GM18502 (cell line): ENCODE data around the gene IFNAR1.

Experiments
- ATAC-seq: cut with Tn5 transposase; IDR thresholded peaks from one replicate; pipeline ENCODE4 v1.9.1; 2021; ENCODE audit warnings: mild to moderate bottlenecking; ENCODE audit not compliant: unreplicated experiment, poor library complexity

IFNAR1 gene

DNA sequence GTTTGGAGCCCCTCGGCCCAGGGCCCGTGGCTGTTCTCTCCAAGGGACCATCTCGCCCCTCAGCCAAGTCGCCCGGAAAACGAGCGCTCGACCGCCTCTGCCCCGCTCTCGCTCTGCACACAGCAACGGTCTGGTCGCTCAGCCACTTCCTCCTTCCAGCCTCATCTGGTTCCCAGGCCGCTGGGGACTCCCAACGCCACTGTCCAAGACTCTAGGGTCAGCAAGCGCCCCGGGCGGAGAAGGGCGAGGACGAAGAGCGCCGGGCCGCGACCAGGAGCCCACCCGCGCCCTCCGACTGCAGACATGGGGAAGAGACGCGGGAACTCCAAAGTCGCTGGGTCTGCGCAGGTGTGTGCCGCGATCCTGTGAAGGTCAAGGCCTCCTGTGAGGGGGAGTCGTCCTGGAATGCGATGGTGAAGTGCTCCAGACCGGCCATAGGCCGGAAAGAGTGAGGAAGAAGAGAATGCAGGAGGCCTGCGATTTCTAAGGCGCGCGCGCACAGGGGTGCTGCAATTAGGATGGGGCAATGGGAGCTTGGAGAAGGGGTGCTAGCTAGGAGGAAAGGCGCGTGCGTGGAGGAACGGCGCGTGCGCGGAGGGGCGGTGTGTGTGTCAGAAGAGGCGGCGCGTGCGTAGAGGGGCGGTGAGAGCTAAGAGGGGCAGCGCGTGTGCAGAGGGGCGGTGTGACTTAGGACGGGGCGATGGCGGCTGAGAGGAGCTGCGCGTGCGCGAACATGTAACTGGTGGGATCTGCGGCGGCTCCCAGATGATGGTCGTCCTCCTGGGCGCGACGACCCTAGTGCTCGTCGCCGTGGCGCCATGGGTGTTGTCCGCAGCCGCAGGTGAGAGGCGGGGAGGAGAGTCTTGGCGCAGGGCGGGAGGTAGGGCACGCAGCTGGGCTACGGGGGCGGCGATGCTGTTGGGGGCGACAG, at the start of gene IFNAR1:
IFNAR1 (plus strand) TSS at position 680 of the 931 bp plus-strand sequence; CDS start at position 766, 86 bp downstream.
- ATAC-seq = peak; percentile 83

DNA sequence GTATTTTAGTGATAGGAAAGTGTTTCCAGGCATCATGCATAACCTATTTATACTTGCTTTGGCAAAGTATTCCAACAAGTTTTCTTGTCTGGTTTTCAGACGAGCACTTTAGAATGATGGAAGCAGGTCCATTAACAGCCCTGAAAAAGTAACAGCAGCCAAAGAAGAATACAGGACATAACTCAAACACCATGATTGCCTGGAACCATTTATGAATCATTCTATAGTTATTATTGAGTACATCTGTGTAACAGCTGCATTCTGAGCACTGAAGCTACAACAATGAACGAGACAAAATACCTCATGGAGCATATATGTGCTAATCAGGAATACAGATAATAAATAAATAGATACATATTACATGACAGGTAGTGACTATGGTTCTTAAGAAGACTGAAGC, 46.0 kb upstream of the IFNAR1 start:
- ATAC-seq = no peak

DNA sequence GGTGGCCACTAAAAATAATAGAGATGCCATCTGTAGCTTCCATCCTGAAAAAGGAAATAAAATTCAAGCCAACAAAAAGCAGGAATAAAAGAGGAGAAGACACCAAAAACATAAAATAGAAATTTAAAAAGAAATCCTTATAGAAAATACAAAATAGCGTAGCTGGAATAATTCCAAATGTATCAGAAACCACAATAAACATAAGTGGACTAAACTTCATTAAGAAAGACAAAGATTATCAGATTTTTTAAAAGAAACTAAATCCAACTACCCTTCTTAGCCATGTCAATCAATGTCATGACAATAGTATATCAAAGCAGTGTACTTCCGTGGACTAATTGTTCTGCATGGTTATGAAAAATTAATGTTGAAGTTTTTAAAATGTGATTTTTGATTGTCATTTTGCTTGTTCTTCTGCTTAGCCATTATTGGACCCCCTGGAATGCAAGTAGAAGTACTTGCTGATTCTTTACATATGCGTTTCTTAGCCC, 45.4 kb upstream of the IFNAR1 start:
- ATAC-seq = no peak

DNA sequence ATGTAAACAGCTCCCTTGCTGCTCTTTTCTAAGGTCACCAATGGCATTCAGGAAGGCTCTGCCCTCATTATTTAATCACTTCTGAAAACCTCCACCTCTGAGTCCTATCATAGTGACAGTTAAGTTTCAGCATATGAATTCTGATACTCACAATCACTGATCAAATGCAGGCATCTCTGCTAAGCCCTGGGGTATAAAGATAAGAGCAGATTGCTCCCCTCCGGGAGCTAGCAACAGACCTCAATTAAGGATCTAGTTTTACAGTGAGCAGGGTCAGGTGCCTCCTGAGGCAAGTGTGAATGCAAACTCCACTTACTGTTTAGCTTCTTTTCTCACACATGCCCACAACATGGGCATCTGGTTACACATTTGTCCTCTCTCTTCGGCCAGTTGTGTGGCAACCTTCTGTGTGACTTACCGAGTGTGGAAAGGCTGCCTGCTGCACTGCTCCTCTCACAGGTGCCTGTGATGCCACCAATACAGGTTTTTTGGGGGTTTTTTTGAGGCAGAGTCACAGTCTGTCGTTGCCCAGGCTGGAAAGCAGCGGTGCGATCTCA, 43.6 kb upstream of the IFNAR1 start:
- no peak for ATAC-seq

DNA sequence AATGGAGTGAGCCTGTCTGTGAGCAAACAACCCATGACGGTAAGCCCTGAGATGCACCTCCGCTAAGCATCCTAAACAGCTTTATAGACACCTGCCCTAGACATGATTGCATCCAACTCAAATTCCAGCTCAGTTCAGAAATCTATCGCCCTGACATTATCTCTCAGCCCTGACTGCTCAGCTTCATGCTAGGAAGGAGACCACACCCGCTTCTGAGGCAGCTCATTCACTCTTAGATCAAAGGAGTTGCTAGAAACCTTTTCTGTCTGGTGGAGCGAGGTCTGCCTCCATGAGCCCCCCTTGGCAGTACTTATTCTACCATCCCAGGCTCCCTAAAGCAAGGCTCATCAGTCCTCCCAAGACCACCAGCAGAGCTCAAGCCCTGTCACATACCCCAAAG, 41.6 kb upstream of the IFNAR1 start:
- no peak for ATAC-seq

DNA sequence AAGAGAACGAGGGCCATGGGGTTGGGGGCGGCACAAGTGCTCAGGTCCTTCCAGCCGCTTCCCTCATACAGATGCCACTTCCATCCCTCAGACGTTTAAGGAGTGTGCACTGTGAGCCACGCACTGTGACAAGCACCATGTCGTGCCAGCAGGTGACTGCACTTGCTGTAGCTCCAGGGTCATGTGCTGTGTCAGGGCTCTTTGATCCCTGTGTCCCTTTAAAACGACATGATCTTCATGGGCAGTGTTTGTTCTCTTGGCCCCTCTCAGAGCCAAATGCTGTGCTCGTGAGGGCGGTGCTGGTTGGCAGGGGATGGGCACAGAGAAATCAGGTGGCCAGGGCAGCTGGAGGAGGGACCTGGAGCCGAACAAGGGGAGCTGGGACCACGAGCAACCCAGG, 38.7 kb upstream of the IFNAR1 start:
- no peak for ATAC-seq

DNA sequence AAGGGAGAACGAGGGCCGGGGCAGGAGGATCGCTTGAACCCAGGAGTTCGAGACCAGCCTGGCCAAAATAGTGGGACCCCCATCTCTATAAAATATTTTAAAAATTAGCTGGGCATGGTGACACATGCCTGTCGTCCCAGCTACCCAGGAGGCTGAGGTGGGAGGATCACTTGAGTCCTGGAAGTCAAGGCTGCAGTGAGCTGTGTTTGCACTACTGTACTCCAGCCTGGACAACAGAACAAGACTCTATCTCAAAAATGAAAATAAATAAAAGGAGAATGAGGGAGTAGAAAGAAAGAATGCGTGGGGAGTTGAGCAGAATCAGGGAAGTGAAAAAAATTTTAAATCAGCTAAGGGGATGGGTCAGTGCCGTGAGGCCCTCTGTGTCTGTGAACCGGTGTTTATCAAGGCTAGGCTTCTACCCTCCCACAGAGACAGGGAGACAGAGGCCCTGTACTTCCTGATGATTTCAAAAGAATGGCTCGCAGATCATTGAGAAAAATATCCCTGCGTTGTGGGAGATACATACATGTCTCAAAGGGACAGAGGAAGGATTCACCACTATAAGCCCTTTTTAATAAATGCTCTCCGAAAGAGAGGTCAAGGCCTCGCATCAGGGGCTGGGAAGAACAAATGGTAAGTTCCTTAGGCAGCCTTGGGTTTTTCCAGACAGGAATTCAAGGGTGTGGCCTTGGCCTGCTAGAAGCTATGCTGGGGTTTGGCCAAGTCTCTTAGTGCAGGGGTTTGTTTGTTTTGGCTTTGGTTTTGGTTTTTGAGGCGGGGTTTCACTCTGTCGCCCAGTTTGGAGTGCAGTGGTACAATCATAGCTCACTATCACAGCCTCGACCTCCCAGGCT, 37.9 kb upstream of the IFNAR1 start:
- ATAC-seq = no peak

DNA sequence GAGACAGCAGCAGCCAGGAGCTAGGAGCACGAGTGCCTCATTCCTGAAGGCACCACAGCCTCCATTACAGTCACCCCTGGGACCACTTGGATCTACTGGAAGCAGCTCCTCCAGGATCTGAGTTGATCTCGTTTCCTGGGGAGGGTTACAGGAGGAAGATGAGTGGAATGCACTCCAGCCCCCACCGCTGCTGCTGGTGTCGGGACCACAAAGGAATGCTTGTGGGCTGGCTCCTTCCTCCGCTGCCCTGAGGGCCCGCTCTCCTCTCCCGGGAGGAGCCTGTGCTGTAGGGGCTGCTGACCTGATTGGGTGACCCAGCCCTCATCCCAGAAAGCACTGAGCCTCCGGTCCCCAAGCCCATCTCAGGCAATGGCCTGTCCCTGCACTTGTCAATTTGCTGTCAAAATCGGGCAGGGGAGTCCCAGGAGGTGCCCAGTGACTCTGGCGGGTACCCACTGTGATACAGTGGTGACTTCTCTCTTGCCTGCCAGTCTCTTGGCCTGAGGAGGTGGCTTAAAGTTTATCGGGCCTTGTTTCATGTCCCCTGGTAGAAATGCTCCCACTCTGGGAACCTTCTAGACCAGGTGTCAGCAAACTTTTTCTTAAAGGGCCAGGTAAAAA, 35.5 kb upstream of the IFNAR1 start:
- ATAC-seq = no peak

DNA sequence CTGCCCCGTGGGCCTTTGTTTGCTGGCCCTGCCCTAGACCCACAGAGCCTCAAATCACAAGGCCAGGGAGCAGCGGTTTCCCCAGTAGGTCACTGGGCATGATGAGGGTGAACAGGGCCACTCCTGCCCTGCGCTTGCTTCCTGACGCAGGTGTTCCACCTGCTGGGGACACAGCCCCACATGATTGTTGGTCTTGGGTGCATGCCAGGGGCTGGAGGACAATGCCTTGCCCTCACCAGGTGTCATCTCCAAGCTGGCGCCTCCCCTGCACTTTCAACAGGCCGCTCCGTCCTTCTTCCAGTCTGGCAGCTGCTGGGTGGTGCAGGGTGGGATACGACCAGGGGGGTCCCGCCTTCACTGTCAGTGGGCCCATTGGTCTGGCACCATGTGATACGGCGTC, 34.3 kb upstream of the IFNAR1 start:
- ATAC-seq = no peak

DNA sequence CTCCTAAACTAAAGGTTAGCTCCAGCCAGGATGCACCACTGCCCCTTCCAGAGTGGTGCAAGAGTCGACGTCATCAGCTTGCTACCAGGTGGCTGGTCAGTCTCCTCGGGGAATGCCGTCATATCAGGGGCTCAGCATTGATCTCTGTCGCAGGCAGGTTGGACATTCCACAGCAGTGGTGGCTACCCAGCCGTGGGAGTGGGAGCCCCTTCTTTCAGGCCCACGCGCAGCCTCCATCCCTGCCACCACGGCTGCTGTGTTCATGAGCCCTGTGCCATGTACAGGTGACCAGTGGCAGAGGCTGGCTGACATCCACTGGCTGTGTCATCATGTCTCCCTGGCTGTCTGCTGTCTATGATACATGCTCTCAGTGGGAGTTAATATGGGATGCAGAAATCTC, 33.1 kb upstream of the IFNAR1 start:
- ATAC-seq = no peak

DNA sequence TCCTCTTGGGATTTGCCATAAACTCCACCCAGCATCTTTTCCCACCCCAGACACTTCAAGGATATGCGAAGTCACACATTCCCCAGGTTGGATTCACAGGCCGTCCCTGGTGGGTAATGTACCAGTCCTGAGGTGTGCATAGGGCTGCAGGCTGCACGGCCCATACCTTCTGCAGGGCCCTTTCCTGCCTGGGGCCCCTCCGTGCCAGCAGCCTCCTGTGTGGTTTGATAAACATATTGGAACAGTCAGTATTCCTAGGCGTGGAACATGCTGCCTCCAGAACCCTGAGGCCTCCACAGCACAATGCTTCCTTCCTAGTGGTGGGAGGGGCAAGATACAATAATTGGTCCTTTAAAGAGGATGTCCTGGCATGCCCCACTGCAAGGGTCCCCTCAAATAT, 32.0 kb upstream of the IFNAR1 start:
- ATAC-seq = no peak

DNA sequence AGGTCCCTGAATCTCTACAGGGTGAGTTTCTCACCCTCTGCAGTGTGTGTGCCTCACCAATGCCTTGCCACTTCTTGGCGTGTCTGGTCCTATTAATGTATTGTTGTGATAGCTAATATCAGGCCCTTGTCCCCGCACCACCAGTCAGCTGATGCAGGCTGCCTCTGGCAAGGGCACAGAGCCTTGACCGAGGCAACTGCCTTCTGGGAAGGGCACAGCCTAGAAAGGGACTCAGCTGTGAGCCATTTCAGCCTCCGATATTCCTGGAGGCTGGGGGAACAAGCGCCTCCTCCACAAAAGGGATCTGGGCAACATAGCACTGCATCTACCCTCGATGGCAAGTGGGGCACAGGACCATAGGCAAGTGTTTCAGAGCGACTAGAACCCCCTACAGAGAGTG, 31.6 kb upstream of the IFNAR1 start:
- ATAC-seq = no peak

DNA sequence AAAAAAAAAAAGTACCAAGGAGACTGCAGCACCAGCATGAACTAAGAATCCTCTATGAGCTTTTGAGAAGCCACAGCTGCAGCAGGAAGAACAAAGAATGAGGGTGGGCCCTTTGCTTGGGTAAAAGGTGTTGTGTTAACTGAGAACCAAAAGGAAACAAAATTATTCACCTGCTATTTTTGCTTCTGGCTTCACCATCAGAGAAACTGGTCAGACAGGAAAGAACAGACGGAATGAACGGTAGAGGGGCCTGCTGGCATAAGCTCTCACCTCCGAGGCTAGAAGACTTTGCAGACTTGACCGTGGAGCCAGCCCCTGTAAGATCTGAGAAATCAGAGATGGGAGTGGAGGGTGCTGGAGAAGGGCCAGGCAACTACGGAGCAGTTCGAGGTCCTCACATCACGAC, 31.0 kb upstream of the IFNAR1 start:
- ATAC-seq = no peak

DNA sequence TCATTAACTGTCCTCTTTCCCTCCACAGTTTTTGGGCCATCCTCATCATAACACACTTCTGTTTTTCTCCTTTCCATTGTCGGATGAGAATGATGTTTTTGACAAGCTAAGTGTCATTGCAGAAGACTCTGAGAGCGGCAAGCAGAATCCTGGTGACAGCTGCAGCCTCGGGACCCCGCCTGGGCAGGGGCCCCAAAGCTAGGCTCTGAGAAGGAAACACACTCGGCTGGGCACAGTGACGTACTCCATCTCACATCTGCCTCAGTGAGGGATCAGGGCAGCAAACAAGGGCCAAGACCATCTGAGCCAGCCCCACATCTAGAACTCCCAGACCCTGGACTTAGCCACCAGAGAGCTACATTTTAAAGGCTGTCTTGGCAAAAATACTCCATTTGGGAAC, 28.6 kb upstream of the IFNAR1 start:
- ATAC-seq = no peak

DNA sequence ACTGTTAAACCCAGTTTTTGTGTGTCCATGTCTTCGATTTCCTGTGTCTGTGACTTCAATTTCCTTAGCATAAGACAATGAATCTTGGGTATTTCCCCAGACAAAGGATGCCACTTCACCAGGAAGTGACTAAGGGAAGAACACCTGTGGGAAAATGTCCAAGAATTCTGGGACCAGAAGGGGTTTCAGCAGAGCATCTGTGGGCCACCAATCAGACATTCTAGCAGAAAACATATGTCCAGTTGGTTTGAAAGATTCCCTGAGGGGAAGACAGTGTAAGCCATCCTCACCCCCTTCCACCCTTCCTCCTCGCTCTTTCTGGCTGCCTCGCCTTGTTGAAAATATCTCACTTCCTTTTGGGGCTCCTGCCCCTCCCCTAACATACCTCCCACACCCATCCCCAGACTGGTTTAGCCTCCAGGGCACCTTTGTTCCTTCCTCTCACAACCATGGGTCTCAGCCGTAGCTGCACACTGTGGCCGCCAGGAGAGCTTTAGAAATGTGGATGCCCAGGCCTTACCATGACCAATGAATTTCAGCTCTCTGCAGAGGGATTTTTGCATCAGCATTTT, 25.5 kb upstream of the IFNAR1 start:
- ATAC-seq = peak; percentile 88

DNA sequence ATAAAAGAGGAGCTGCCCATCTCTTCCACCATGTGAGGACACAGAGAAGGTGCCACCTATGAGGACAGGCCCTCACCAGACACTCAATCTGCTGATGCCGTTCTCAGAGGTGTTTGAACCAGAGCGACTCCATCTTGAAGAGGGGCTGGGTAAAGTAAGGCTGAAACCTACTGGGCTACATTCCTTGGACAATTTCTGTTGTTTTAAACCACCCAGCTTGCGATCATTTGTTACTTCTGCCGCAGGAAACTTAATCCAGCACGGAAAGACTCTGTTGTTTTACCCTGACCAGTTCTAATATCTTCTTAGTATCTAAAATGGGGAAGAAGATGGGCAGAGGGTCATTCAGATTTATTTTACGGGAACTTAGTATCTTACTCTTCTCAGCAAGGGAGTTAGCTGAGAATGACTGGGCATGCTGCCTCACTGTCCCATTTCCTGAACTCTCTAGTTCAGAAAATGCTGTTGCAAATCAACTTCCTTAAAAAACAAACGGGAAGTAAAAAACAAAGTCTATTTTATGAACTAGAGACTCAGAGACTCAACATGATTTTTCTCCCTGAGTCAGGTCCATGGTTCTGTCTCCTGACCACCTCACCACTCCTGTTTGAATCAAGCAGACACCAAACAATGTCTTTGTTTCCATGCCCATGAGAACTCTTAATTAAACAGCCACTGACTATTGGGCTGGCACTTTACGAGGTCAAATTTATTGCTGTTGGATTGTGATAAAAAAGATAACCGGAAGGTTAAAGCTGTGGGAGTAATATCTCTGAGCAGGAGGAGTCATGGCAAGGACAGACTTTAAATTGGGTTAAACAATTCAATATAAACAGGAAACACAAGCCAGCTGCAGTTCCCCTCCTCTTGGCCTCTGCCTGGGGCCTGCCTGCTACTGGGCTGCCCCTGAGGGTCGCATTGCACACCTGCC, 23.8 kb upstream of the IFNAR1 start:
- ATAC-seq = no peak

DNA sequence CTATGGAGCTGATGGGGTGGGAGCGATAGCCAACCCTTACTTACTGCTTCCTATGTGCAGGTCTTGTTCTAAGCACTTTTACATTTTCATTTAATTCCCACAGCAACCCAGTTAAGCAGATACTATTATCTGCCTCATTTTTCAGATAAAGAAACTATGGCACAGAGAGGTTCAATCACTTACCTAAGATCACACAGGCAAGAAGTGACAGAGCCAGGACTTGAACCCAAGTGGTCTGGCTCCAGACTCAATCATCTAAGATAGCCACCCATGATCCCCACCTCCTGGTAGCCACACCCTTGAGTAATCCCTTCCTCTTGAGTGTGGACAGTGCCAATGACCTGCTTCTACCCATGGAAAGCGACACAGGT, 23.2 kb upstream of the IFNAR1 start:
- no peak for ATAC-seq

DNA sequence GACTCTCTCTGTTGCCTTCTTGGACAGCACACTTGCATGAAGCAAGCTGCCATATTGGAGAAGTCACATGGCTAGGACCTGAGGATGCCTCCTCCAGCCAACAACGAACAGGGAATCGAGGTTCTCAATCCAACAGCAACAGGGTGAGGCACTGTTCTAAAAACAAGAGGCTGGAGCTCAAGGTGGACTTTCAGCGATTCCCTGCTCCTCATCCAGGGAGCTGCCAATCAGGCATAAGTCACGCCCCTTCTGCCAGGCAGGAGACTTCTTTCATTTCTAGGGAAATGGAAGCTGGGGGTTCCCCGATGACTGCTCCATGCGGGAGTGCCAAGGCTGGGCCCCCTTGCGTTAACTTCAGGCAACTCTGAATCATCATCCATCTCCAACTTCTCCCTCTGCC, 22.7 kb upstream of the IFNAR1 start:
- ATAC-seq = no peak

DNA sequence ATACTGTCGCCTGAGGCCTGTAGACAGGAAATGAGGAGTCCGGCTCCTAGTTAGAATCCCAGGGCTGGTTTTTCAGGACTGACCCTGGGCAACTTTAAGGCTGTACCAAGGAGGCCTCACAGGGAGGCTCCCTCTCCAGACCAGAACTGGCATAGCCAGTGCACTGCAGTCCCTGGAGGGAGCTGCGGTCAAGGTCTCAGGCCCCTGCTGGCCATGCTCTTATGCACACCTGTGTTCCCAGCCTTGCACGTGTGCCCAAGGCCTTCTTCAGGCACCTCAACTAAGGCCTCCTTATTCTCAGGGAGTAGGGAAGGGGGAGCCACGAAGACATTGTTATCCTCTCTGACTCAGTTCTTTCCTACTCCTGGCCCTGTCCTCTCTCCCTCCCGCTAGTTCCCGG, 22.0 kb upstream of the IFNAR1 start:
- ATAC-seq = no peak
